Stimulated activated memory B cell treated with anti-CD40 and anti-IgM and Interleukin-4, amounts not matched to agents 10 μg/mL and 1 μg/mL and 100 μg/mL, for 72 hours (primary cell): ENCODE data around the gene RAB36.
"Not testable (repeated sequence)": the region's sequence is repeated elsewhere in the genome, so short reads cannot be mapped to it uniquely, and the experiment has no call there.

Experiments
- ATAC-seq: fragments of 150-1000 bp; cut with Tn5 transposase; 2 replicates; pipeline ENCODE4 v1.10.0; 2021
- H3K27ac Mint-ChIP-seq: one replicate; pipeline ENCODE4 v1.8.0; 2022; ENCODE audit warnings: mild to moderate bottlenecking, mixed read lengths
- H3K27me3 Mint-ChIP-seq: one replicate; pipeline ENCODE4 v1.8.0; 2022; ENCODE audit warnings: mixed read lengths
- H3K36me3 Mint-ChIP-seq: one replicate; pipeline ENCODE4 v1.8.0; 2022; ENCODE audit warnings: mixed read lengths
- H3K4me1 Mint-ChIP-seq: one replicate; pipeline ENCODE4 v1.8.0; 2022; ENCODE audit warnings: mixed read lengths
- H3K4me3 Mint-ChIP-seq: one replicate; pipeline ENCODE4 v1.8.0; 2022; ENCODE audit warnings: mild to moderate bottlenecking, moderate library complexity, mixed read lengths
- H3K9me3 Mint-ChIP-seq: one replicate; pipeline ENCODE4 v1.8.0; 2022; ENCODE audit warnings: mixed read lengths

RAB36 gene

DNA sequence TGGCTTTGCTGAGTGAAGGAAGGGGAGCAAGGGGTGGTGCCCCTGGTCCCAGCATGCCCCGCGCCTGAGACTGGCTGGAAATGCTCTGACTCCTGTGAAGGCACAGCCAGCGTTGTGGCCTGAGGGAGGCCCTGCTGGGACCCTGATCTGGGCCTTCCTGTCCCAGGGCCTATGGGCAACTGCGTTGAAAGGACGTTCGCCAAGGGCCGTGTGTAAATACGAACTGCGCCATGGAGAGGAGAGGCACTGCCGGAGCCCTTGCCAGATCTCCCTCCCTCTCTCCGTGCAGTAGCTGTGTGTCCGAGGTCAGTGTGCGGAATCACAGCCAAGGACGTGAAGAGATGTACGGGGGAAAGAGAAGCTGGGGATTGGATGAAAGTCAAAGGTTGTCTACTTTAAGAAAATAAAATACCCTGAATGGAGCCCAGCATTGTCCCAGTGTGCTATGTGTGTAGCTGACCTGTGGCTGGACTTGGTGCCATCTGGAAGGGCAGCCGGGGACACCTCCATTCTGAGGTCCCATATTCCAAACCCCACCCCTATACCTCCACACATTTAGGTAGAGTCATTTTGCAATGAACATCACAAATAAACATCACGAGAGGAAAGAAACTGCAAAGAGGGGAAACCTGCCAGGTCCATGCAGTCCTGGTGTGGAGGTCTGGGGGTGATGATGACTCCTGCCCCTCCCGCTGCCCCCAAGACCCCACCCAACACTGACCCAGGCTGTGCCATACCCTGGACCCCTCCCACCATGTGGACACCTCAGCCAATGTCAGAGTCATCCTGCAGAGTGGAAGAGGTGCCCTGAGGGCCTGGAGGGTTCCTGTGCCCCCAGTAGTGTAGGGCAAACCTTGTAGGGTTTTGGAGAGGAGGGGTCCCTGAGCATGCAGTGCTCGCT, 20.4 kb upstream of the RAB36 start:
- Mint-ChIP-seq H3K27me3 (no peaks in the 10 kb centered on the region), H3K36me3 (no peaks in the 10 kb centered on the region), H3K27ac (no peak overlapping the region), H3K4me3 (no peak overlapping the region), H3K4me1 (peaks cover 9% of the 10 kb centered on the region), H3K9me3 (no peaks in the 10 kb centered on the region)
- ATAC-seq: no peak

DNA sequence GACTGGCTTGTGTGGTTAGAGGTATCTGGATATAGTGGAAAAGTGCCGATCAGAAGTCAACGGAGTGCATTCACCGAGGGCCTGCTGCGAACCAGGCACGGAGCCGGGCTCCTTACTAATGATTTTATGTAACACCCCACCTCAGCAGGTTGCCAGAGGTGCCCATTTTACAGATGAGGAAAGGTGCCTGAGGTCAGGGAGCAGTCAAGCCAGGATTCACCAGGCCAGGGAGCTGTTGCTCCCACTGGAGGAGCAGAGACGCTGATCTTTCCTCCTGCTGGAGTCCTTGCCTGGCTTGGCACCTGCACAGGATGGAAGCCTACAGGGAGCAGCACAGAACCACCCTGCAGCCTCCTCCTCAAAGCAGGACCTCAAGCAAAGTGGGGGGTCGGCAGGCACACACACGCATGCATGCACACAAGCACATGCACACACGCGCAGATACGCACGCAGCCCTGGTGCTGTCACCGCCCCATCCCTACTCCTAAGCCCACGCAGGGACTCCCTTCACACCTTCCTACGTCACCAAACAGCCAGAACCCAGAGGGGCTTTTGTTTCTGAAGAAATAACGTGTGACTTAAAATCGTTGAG, 19.7 kb upstream of the RAB36 start:
- Mint-ChIP-seq H3K4me1 (peaks cover 7% of the 10 kb centered on the region), H3K27me3 (no peaks in the 10 kb centered on the region), H3K9me3 (no peaks in the 10 kb centered on the region), H3K36me3 (no peaks in the 10 kb centered on the region), H3K27ac (no peak overlapping the region), H3K4me3 (no peak overlapping the region)
- no peak for ATAC-seq

DNA sequence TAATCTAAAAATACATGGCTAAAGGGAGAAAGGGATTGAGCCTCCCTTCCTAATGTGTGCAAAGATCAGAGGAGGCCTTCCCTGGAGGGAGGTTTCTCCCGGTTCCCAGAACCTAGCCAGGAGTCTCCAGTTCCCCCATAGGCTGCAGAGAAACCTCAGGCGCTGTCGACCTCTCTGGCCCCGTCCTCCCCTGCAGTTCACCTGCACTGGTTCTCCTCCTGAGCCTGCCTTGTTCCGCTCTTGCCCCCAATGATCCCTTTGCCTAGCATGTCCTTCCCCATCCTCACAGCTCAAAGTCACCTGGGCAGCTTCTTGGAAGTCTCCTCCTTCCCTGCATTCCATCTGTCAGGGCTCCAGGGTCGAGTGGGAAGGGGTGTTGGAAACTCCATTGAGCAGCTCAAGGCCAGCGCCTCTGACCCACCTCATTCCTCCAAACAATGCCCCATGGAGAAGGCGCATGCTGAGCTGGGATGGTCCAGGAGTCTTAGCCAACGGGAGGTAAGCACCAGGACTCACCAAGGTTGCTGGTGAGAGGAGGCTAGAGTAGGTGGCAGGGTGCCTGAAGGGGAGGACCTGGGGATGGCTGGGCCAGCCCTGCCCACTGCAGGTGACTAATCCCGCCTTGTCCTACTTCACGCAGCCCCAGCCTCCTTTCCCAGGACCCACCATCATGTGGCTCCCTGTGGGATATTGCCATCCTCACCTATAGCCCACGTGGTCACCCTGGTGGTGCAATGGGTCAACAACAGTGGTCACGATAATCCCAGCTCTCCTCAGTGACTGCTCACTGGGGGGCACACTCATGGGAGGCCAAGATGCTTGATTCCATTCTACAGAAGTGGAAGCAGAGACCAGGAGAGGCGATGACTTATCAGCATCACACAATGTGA, 18.9 kb upstream of the RAB36 start:
- Mint-ChIP-seq H3K36me3 (no peaks in the 10 kb centered on the region), H3K27me3 (no peaks in the 10 kb centered on the region), H3K27ac (no peak overlapping the region), H3K9me3 (no peaks in the 10 kb centered on the region), H3K4me3 (no peak overlapping the region), H3K4me1 (peaks cover 7% of the 10 kb centered on the region)
- ATAC-seq: no peak

DNA sequence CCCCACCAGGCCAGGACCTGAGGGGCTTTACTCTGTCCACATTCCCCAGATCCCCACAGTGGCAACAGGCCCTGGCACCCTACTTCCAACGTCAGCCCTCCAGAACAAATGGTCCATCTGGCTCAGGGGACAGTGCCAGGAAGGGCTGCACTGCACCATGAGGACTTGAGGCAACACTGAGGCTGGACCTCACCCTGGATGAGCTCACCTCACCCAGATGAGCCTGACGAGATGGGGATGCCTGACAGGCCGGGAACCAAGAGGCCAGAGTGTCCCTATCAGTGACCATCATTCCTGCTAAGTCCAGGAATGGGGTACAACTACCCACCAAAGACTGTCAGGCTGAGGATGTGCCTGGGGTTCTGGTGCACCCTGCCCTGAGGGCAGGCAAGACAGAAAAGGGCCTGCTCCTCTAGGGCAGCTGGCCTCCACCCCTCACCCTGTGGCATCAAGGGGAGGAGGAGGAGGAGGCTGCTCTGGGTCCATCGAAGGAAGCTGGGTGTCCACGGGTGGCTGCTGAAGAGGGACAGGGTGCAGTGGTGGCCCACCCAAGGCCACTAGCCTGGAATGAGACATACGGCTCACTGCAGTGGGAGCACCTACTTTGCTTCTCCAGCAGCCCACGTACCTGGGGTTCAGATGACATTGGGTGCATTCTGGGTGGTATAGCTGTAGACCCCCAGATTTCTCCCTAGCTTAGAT, 18.1 kb upstream of the RAB36 start:
- no peak overlapping the region for H3K4me3 Mint-ChIP-seq
- no peak overlapping the region for H3K27ac Mint-ChIP-seq

DNA sequence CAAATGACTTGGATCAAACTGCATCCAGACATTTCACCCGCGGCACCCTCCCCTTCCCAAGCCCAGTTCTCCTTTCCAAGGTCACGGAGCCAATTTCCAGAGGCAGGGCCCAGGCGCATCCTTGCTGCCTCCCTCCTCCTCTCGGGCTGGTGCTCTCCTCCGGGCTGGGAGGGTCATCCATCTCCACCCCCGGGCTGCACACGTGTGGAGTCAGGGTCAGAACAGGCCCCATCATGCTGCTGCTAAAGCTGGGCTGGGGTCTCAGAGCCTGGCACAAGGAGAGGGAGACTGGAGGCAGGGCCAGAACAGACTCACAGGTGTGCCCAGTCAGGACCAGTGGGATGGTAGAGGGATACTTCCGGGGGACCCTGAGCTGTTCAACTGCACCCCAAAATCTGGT, 17.5 kb upstream of the RAB36 start:
- H3K27ac Mint-ChIP-seq: no peak overlapping the region

More for the DNA sequence above, 18.1 kb upstream of the RAB36 start:
- no peak for ATAC-seq
- Mint-ChIP-seq H3K4me1 (peaks cover 7% of the 10 kb centered on the region), H3K27me3 (no peaks in the 10 kb centered on the region), H3K36me3 (no peaks in the 10 kb centered on the region), H3K9me3 (no peaks in the 10 kb centered on the region)

DNA sequence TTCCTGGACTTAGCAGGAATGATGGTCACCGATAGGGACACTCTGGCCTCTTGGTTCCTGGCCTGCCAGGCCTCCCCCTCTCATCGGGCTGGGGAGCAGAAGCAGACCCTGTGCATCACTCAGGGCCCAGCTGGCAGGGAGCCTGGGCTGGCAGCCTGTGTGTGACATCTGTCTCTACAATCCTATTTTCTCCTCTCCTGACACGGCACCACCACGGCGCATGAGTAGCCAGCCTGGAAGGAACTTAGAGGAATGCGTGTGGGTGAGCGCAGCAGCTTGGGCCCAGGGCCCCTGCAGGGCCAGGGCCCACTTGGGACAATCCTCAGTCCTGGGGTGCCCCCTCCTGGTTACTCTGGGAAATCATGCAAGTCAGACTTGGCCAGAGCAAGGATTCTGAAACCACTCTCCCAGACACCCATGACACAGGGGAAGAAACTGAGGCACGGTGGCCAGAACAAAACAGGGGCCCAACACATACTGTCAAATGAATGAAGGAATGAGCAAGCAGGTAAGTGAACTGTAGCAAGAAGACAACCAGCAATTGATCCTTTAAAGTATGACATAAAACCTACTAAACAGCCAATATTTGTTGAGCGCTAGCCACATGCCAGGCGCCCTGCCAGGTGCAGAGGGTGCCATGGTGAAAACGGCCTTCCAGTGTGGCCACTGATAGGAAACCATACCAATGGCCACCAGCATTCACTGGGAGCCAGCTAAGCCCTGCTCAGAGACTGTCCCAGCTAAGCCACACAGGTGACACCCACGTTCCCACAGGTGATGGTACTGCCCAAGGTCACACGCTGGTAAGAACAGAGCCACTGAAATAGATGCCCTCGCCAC, 16.8 kb upstream of the RAB36 start:
- H3K4me3 Mint-ChIP-seq: no peak overlapping the region
- no peaks in the 10 kb centered on the region for H3K27me3 Mint-ChIP-seq
- H3K36me3 Mint-ChIP-seq: no peaks in the 10 kb centered on the region
- peak; percentile 79 for ATAC-seq
- H3K9me3 Mint-ChIP-seq: no peaks in the 10 kb centered on the region
- H3K4me1 Mint-ChIP-seq: peaks cover 7% of the 10 kb centered on the region
- no peak overlapping the region for H3K27ac Mint-ChIP-seq

More for the DNA sequence above, 17.5 kb upstream of the RAB36 start:
- no peaks in the 10 kb centered on the region for H3K9me3 Mint-ChIP-seq
- H3K27me3 Mint-ChIP-seq: no peaks in the 10 kb centered on the region
- peaks cover 7% of the 10 kb centered on the region for H3K4me1 Mint-ChIP-seq
- H3K36me3 Mint-ChIP-seq: no peaks in the 10 kb centered on the region
- no peak overlapping the region for H3K4me3 Mint-ChIP-seq
- no peak for ATAC-seq

DNA sequence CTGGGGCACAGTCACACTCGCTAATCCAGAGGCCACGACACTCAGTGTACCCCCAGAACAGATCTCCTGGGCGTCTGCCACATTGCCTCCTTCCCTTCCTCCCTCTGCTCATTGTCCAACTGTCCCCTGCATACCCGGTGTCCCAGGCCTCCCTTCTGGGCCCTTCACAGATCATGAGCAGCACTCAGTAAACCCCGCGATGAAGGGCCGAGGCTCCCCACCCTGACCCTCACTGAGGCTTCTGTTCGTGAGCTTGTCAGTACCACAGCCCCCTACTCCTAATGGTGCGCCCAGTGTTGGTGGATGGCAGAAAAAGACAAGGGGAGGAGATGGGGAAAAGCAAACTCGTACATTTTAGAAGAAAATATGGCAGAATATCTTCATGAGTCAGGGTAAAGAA, 16.1 kb upstream of the RAB36 start:
- Mint-ChIP-seq H3K27ac (no peak overlapping the region), H3K36me3 (no peaks in the 10 kb centered on the region), H3K9me3 (no peaks in the 10 kb centered on the region), H3K27me3 (no peaks in the 10 kb centered on the region), H3K4me3 (no peak overlapping the region), H3K4me1 (peaks cover 7% of the 10 kb centered on the region)
- no peak for ATAC-seq

DNA sequence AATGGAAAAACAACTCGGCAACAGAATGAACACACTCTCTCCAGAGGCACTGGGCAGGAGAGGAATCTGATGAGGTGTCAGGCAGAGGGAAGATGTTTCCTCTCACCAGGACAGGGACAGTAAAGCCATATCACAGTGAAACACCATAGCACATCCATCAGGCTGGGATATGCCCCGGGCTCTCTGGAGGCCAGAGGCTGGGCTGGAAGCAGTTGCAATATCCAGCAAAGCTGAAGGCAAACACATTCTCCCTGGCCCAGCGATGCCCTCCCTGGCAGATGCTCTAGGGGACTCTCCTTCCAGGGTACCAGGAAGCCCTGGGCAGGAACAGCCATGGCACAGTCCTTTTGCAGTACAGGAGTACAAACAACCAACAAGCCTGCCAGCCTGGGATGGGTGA, 14.6 kb upstream of the RAB36 start:
- Mint-ChIP-seq H3K9me3 (no peaks in the 10 kb centered on the region), H3K27ac (no peak overlapping the region), H3K27me3 (no peaks in the 10 kb centered on the region), H3K4me1 (peaks cover 7% of the 10 kb centered on the region), H3K4me3 (no peak overlapping the region), H3K36me3 (no peaks in the 10 kb centered on the region)
- no peak for ATAC-seq

DNA sequence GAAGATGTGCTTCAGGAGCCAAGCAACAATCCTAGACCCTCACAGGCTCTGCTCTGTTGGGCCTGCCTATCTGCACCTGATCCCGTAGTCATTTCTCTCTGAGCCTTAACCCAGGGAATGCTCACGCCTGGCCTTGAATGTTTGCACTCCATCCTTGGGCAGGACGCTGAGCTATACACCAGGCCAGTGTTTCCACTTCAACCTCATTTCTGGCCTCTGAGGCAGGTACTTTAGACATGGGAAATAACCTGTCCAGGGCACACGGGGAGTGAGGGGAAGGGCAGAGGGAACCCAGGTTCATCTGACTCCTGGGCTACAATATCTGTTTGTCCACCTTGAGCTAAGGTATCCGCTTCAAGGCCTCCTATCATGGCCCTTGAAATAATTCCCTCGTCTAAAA, 13.3 kb upstream of the RAB36 start:
- Mint-ChIP-seq H3K4me1 (peaks cover 17% of the 10 kb centered on the region), H3K27me3 (no peaks in the 10 kb centered on the region), H3K27ac (no peak overlapping the region), H3K4me3 (no peak overlapping the region), H3K9me3 (no peaks in the 10 kb centered on the region), H3K36me3 (no peaks in the 10 kb centered on the region)
- no peak for ATAC-seq

DNA sequence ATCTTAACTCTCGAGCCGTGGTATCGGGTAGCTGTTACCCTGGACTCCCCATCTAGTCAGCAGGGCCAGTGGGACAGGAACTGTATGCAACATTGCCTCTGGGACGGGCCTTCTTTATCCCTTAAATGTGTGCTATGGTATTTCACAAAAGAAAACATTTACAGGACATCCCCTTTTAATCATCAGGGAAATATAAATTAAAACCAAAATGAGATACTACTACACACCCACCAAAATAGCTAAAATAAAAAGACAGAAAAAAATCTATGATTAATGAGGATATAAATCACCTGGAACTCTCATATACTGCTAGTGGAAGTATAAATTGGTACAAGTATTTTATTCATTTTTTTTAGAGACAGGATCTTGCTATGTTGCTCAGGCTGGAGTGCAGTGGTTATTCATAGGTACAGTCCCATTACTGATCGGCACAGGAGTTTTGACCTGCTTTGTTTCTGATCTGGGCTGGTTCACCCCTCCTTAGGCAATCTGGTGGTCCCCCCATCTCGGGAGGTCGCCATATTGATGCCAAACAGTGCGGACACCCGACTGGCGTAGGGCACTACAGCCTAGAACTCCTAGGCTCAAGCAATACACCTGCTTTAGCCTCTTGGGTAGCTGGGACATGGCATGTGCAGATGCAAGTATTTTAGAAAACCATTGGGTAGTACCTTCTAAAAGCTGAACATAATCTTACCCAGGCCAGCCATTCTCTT, 12.7 kb upstream of the RAB36 start:
- H3K27ac Mint-ChIP-seq: no peak overlapping the region
- ATAC-seq: no peak
- no peak overlapping the region for H3K4me3 Mint-ChIP-seq
- no peaks in the 10 kb centered on the region for H3K36me3 Mint-ChIP-seq
- no peaks in the 10 kb centered on the region for H3K9me3 Mint-ChIP-seq
- H3K4me1 Mint-ChIP-seq: peaks cover 23% of the 10 kb centered on the region
- H3K27me3 Mint-ChIP-seq: no peaks in the 10 kb centered on the region

DNA sequence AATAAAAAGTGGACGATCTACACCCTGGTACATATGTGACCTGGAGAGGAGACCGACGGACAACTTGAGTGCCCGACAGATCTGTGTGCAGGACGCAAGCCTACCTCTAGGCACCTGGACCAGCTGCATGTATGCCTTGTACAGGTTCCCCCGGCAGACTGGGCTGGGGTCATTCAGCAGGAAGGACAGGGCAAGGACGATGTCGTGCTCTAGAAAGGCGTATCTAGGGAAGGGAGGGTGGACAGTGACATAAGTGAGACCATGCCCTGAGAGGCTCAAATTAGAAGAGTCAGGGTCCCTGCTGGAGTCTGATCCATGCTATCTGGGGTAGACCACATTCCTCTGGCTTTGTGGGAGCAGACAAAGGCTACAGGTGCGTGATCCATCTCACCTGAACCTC, 11.4 kb upstream of the RAB36 start:
- H3K4me3 Mint-ChIP-seq: no peak overlapping the region
- H3K9me3 Mint-ChIP-seq: no peaks in the 10 kb centered on the region
- no peaks in the 10 kb centered on the region for H3K27me3 Mint-ChIP-seq
- no peak overlapping the region for H3K27ac Mint-ChIP-seq
- ATAC-seq: no peak
- H3K36me3 Mint-ChIP-seq: no peaks in the 10 kb centered on the region
- peaks cover 30% of the 10 kb centered on the region for H3K4me1 Mint-ChIP-seq

DNA sequence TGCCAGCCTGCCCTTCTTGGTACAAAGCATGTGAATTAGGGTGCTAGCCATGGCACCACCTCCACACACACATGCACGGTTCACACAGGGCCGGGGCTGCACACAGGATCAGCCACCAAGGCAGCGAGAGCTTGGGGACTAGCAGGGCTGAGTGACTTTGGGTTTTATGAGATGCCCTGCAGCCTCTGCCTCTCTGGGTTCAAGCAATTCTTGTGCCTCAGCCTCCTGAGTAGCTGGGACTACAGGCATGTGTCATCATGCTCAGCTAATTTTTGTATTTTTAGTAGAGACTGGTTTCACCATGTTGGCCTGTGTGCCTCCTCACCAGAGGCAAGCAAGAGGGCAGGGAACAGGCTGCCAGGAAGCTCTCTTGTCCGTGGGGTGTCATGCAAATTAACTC, 8.3 kb upstream of the RAB36 start:
- H3K4me3 Mint-ChIP-seq, H3K36me3 Mint-ChIP-seq, H3K9me3 Mint-ChIP-seq, H3K27me3 Mint-ChIP-seq, ATAC-seq: not testable (repeated sequence)
- Mint-ChIP-seq H3K27ac (peak overlapping the region; percentile 81), H3K4me1 (peaks cover 40% of the 10 kb centered on the region)

DNA sequence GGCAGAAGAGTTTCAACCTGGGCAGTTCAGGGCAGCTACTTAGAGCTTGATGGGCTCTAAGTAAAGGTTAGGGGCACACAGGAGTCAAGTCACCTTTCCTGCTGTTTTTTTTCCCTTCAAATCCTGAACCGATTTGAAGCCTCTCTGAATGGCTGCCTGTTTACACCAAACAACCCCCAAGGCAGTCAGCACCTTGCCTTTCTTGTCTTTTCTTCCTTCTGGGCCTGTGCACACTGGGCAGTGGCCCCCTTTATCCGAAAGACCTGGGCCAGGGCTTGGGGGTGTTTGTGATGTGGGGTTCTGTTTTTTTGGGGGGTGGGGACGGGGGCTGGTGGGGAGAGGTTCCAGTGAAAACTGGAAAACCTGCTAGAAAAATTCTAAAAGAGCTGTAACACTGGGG, 7.8 kb upstream of the RAB36 start:
- H3K4me3 Mint-ChIP-seq: no peak overlapping the region
- H3K27ac Mint-ChIP-seq: peak overlapping the region; percentile 81
- no peaks in the 10 kb centered on the region for H3K27me3 Mint-ChIP-seq
- no peaks in the 10 kb centered on the region for H3K36me3 Mint-ChIP-seq
- no peak for ATAC-seq
- no peaks in the 10 kb centered on the region for H3K9me3 Mint-ChIP-seq
- peaks cover 44% of the 10 kb centered on the region for H3K4me1 Mint-ChIP-seq
